Skeletal muscle cell (primary cell): ENCODE results near the gene KRCC1.

Experiments used
- DNase-seq: peaks from one replicate; pipeline ENCODE4 v3.0.0-alpha.2; 2010; ENCODE audit warnings: low read depth
- H3K4me3 ChIP-seq: 2 replicates; pipeline ENCODE4 v1.5.1; 2011; ENCODE audit warnings: low read depth, mild to moderate bottlenecking, control low read depth, low read length, moderate library complexity

KRCC1 gene

GRCh38 chr2:88055371-88056128 lies at the start of gene KRCC1:
KRCC1 (minus strand) TSS chr2:88055783; CDS start chr2:88028563, 27,220 bp downstream.
- peak within 1 kb of the TSS; percentile 77 for H3K4me3 ChIP-seq
- peak; percentile 90 for DNase-seq

GRCh38 chr2:88100489-88100858 lies 44.9 kb upstream of the KRCC1 start:
- no peak overlapping the region for H3K4me3 ChIP-seq
- DNase-seq: peak; percentile 1

DNA sequence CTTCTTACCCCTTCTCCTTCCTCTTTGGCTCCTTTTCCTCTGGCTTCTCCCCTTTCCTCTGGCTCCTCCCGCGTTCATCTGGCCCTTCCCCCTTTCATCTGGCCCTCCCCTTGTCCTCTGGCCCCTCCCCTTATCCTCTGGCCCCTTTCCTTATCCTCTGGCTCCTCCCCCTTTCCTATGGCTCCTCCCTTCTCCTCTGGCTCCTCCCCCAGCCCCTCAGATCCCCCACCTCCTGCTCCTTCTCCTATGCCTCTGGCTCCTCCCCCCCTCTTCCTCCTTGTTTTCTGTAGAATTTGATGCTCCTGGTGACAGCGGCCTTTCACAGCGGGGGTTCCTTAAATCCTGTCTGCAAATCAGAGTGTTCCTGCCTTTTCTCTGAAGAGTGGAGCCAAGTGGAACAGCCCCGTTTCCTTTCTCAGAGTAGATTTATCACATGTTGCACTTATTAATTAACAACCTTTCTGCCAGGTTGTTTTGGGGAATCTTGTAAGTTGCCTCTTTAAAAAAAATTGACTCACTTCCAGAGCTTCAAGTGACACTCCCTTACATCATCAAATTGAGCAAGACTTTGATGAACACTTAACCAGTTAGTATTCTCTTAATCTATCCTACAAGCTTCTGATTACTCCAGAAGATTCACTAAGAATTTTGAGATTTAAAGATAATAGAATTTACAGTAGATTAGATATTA lies 44.4 kb upstream of the KRCC1 start:
- H3K4me3 ChIP-seq: no peak overlapping the region
- peak; percentile 4 for DNase-seq

DNA sequence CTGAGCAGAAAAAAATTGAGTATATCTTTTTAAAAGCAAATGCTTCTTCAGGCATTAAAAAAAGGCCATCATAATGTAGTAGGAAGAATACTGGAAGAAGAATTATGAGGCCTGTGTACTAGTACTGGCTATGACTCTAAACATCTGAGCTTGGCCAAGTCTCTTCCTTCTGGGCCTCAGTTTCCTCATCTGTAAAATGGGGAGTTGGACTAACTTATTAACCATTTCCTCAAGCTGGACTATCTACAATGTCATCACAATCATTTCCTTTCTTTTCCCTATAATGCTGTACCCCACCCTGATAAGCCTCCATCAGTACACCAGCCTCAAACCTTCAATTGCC lies 42.9 kb upstream of the KRCC1 start:
- H3K4me3 ChIP-seq: no peak overlapping the region
- DNase-seq: no peak

- no peak for DNase-seq
- H3K4me3 ChIP-seq: no peak overlapping the region
These were observed 42.4 kb upstream of the KRCC1 start for GRCh38 chr2:88097891-88098557.

DNA sequence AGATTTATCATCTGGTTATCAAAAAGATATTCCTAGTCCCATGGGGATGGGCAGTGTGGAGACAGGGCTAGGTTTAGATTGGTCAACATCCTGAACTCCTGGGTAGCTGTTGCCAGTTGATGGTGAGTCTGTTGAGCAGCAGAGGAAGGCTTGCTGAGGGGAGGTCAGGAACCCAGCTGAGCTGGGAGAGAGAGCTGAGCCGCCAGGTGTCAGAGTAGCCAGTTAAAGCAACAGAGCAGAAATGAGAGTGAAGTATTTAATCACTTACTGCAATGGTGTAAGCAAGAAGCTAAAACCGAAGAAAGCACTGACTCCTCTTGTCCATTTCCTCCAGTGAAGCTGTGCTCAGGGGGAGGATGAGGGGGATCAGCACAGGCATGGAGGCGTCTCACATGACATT lies 41.6 kb upstream of the KRCC1 start:
- no peak overlapping the region for H3K4me3 ChIP-seq

DNA sequence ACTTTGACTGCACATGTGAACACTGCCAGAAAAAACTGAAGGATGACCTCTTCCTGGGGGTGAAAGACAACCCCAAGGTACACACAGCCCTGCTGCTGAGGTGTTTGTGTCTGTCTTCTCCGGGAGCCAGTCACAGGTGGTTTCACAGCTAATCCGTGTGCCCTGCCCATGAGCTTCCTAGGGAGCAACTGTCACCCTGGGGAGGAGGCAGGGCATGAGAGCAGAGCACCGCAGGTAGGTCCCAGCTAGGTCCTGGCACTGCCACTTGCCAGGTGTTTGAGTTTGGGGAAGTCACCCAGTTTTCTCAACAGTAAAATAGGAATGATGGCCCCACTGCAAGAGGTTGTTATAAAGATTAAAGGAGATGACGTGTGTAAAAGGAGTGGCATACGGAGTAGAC lies 41.1 kb upstream of the KRCC1 start:
- H3K4me3 ChIP-seq: no peak overlapping the region
- DNase-seq: no peak

More for the DNA sequence above, 41.6 kb upstream of the KRCC1 start:
- no peak for DNase-seq

DNA sequence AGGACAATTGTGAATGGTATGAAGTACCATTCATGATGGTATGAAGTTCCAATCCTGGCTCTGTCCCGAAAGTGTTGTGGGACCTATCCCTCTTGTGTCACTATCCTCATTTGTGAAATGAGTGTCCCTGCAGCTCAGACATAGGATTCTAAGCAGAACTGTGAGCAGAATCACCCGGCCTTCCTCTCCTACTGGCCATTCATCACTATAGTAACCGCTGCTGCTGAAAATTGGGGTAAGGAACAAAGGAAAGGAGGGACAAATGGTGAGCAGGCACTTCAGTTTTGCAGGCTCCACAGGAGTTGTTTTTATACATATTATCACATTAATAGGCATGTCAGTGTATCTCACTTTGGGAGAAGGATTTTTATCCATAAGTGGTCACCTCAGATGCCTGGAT lies 39.4 kb upstream of the KRCC1 start:
- no peak overlapping the region for H3K4me3 ChIP-seq
- no peak for DNase-seq

DNA sequence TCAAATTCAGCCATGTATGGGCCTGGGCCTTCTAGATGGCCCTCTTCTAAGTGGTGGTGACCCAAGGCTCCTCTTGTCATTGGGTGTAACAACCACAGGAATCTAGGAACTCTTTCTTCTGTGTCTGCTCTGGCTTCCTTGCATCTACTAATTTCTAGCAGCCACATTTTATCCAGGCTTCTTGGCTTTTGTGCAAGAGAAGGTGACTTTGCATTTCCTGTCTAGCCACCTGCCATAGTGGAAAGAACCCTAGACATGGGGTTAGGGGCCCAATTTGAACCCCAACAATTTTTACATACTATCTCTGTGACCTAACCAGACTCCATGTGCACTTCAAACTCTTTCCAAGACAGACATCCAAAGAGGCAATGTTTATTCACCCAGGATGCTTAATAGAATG lies 37.2 kb upstream of the KRCC1 start:
- no peak overlapping the region for H3K4me3 ChIP-seq
- DNase-seq: no peak

- no peak overlapping the region for H3K4me3 ChIP-seq
- no peak for DNase-seq
These were observed 36.4 kb upstream of the KRCC1 start for GRCh38 chr2:88091943-88092342.

DNA sequence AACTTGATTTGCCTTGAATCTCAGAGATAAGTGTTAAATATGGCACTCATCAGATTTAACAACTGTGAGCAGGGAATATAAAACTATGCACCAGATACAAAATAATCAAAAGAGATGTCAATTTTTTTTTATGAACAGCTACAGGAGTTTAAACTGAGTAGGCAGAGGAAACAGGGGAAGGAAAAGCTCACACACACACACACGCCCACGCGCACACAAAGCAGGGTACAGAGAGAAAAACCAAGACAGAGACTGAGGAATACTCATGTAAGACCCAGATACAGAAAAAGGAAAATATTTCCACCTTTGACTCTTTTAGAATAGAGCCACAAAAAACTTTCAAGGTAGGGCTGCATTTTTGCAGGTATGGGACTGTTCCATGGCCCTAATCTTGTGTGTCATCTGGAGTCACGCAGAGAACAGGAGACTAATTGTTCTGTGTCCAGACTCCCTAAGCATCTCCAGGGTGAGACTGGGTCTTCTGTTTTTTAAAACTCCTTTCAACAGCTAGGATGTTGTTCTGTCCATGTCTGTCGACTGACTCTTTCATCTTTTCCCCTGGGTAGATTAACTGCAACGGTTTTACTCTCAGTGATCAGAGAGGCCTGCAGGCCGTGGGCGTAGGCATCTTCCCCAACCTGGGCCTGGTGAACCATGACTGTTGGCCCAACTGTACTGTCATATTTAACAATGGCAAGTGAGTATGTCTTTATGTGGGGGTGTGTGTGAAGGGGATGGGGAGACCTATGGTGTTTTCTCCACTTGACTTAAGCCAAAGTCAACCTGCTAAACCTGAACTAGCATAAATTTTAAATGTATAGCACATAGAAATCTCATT lies 35.1 kb upstream of the KRCC1 start:
- H3K4me3 ChIP-seq: no peak overlapping the region
- no peak for DNase-seq

DNA sequence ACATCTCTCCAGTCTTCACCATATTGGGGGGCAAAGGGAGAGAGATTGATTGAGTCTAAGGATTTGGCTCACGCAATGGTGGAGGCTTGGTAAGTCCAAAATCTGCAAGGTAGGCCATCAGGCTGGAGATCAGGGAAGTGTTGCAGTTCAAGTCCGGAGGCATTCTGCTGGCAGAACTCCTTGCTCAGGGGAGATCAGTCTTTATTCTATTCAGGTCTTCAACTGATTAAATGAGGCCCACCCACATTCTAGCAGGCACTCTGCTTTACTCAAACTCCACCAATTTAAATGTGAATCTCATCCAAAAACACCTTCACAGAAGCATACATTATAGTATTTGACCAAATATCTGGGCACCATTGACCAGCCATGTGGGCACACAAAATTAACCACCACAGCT lies 33.4 kb upstream of the KRCC1 start:
- no peak overlapping the region for H3K4me3 ChIP-seq
- no peak for DNase-seq

DNA sequence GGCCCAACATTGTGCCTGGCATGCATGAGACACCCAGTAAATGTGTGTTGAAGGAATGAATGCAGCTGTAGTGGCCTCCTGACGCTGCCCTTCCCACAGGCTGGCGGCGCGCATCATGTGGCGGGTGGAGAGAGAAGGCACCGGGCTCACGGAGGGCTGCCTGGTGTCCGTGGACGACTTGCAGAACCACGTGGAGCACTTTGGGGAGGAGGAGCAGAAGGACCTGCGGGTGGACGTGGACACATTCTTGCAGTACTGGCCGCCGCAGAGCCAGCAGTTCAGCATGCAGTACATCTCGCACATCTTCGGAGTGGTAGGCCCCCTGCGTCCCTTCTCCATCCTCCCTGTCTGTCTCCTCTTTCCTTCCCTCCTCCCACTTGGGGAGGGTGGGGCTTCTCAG lies 32.2 kb upstream of the KRCC1 start:
- H3K4me3 ChIP-seq: no peak overlapping the region
- no peak for DNase-seq

GRCh38 chr2:88087073-88087472 lies 31.5 kb upstream of the KRCC1 start:
- no peak overlapping the region for H3K4me3 ChIP-seq
- no peak for DNase-seq

- DNase-seq: no peak
- no peak overlapping the region for H3K4me3 ChIP-seq
These were observed 30.8 kb upstream of the KRCC1 start for GRCh38 chr2:88086401-88086800.

DNA sequence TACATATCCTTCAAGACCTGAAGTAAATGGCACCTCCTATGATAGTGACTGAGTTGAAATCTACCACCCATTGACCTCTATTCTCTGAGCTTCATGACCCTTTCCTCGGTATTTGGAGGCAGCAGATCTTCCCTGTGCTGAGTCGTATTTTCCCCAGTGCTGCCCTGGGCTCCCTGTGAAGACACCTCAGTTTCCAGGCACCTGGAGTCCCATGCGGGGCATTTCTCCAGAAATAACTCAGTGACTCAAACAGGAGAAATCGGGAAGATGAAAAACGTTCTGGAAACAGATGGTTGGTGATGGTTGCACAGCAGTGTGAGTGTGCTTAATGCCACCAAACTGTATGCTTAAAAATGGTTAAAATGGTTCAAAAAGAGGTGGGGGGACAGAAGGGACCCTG lies 30.0 kb upstream of the KRCC1 start:
- H3K4me3 ChIP-seq: no peak overlapping the region
- no peak for DNase-seq

- H3K4me3 ChIP-seq: no peak overlapping the region
- DNase-seq: no peak
These were observed 29.5 kb upstream of the KRCC1 start for GRCh38 chr2:88085099-88085498.

- no peak overlapping the region for H3K4me3 ChIP-seq
- no peak for DNase-seq
These were observed 27.2 kb upstream of the KRCC1 start for GRCh38 chr2:88082781-88083180.

DNA sequence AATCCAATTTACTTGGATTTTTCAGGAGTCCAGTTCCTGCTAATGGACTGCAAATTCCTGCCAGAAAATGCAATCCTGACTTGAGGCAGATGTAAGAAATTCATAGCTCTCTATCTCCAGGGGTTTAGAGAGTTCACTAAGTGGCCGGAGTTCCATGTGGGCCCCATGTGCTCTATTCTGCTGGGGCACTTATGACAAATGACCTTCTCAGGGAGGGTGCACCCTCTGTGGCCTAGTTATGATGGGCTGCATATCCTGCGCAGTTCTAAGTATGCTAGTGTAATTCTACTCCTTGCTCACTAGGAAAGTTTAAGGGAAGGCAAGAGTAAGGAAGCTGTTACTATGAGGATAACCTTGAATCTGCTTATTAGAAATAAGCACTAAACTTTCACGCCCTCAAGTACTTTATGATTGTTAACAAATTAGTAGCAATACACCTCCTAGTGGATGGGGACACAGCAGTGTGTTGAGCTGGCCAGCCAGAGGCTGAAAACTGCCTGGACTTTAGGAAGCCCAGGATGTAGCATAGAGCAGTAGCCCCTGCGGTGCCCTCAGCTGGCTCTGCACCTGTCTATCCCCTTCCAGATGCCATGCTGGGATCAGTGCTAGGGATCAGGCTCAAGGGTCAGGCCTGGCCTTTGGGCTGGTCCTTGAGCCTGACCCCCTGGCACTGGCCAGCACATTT lies 26.5 kb upstream of the KRCC1 start:
- DNase-seq: no peak
- no peak overlapping the region for H3K4me3 ChIP-seq
